Measurements from ENCODE around the gene CFAP107.

GRCh38 chr1:12711536-12711935 lies 34.5 kb upstream of the CFAP107 start:
- TF ChIP-seq ZNF281 (CRISPR knock-in tag; IDR thresholded peaks at IDR 0.05; ENCODE audit: borderline replicate concordance) (no peak), FOXJ3 (CRISPR knock-in tag; IDR thresholded peaks at IDR 0.05; ENCODE audit: borderline replicate concordance) (no peak), PHF20 (CRISPR knock-in tag; IDR thresholded peaks at IDR 0.05) (no peak), ZFX (CRISPR knock-in tag; IDR thresholded peaks at IDR 0.05; ENCODE audit: low read depth) (no peak)
